SK-N-SH treated with all-trans-retinoic acid at 6 μM for 48 hours (cell line): ENCODE data around the gene ATP8A1.

Source experiments
- ATAC-seq: fragments of 200-7000 bp; cut with Tn5 transposase; 3 replicates; pipeline ENCODE4 v1.9.1; 2020; ENCODE audit warnings: mild to moderate bottlenecking, moderate library complexity
- ARNTL ChIP-seq: fragments of 450-650 bp; formaldehyde crosslinking; IDR thresholded peaks from 2 replicates; pipeline ENCODE4 v1.5.0; 2020; ENCODE audit warnings: low read depth, mild to moderate bottlenecking, moderate library complexity, borderline replicate concordance
- BACH2 ChIP-seq: fragments of 250-450 bp; sonication (Bioruptor Pico); IDR thresholded peaks from 2 replicates; pipeline ENCODE4 v1.9.0; 2021; ENCODE audit warnings: mild to moderate bottlenecking, borderline replicate concordance
- CSDC2 ChIP-seq: fragments of 250-450 bp; sonication (Bioruptor Pico); IDR thresholded peaks from 2 replicates; pipeline ENCODE4 v1.5.0; 2020; ENCODE audit warnings: mild to moderate bottlenecking, moderate library complexity
- ESRRG ChIP-seq: fragments of 250-450 bp; sonication (Bioruptor Pico); IDR thresholded peaks from 2 replicates; pipeline ENCODE4 v1.6.1; 2021; ENCODE audit warnings: mild to moderate bottlenecking
- GLIS3 ChIP-seq: fragments of 250-450 bp; sonication (Bioruptor Pico); IDR thresholded peaks from 2 replicates; pipeline ENCODE4 v1.5.0; 2020; ENCODE audit warnings: mild to moderate bottlenecking, moderate library complexity
- ISL1 ChIP-seq: fragments of 250-450 bp; sonication (Bioruptor Pico); IDR thresholded peaks from 2 replicates; pipeline ENCODE4 v2.1.2; 2022; ENCODE audit warnings: mild to moderate bottlenecking, moderate library complexity
- OSR1 ChIP-seq: fragments of 250-450 bp; sonication (Bioruptor Pico); IDR thresholded peaks from 2 replicates; pipeline ENCODE4 v1.8.0; 2022; ENCODE audit warnings: moderate library complexity, mild to moderate bottlenecking, inconsistent platforms
- PPARA ChIP-seq: fragments of 250-450 bp; sonication (Bioruptor Pico); IDR thresholded peaks from 2 replicates; pipeline ENCODE4 v1.5.0; 2020; ENCODE audit warnings: mild to moderate bottlenecking, borderline replicate concordance
- RARB ChIP-seq: fragments of 250-450 bp; sonication (Bioruptor Pico); IDR thresholded peaks from 2 replicates; pipeline ENCODE4 v1.8.0; 2021; ENCODE audit warnings: mild to moderate bottlenecking, moderate library complexity
- SNAI2 ChIP-seq: fragments of 250-450 bp; sonication (Bioruptor Pico); IDR thresholded peaks from 2 replicates; pipeline ENCODE4 v1.5.0; 2020; ENCODE audit warnings: mild to moderate bottlenecking, moderate library complexity
- TCF4 ChIP-seq: fragments of 250-450 bp; sonication (Bioruptor Pico); IDR thresholded peaks from 2 replicates; pipeline ENCODE4 v1.8.0; 2021; ENCODE audit warnings: mild to moderate bottlenecking, moderate library complexity, borderline replicate concordance
- TOX ChIP-seq: fragments of 250-450 bp; sonication (Bioruptor Pico); IDR thresholded peaks from 2 replicates; pipeline ENCODE4 v1.8.0; 2021; ENCODE audit warnings: mild to moderate bottlenecking, moderate library complexity, borderline replicate concordance
- ZC3H10 ChIP-seq: fragments of 250-450 bp; sonication (Bioruptor Pico); IDR thresholded peaks from 2 replicates; pipeline ENCODE4 v1.5.1; 2021; ENCODE audit warnings: mild to moderate bottlenecking, moderate library complexity
- ZFP3 ChIP-seq: fragments of 250-450 bp; sonication (Bioruptor Pico); IDR thresholded peaks from 2 replicates; pipeline ENCODE4 v1.5.0; 2020; ENCODE audit warnings: mild to moderate bottlenecking, moderate library complexity
- ZFP30 ChIP-seq: fragments of 450-650 bp; formaldehyde crosslinking; IDR thresholded peaks from 2 replicates; pipeline ENCODE4 v1.5.0; 2022; ENCODE audit warnings: mild to moderate bottlenecking, moderate library complexity
- ZNF70 ChIP-seq: fragments of 450-650 bp; formaldehyde crosslinking; IDR thresholded peaks from 2 replicates; pipeline ENCODE4 v1.5.0; 2020; ENCODE audit warnings: mild to moderate bottlenecking, moderate library complexity
- ZNF8 ChIP-seq: fragments of 450-650 bp; formaldehyde crosslinking; IDR thresholded peaks from 2 replicates; pipeline ENCODE4 v1.5.0; 2020; ENCODE audit warnings: mild to moderate bottlenecking, moderate library complexity
- TF ChIP-seq, protein P1 (sequence below): fragments of 250-450 bp; sonication (Bioruptor Pico); IDR thresholded peaks from 2 replicates; pipeline ENCODE4 v1.5.0; 2020; ENCODE audit warnings: mild to moderate bottlenecking, moderate library complexity
- TF ChIP-seq, protein P2 (sequence below): fragments of 250-450 bp; sonication (Bioruptor Pico); IDR thresholded peaks from 2 replicates; pipeline ENCODE4 v1.5.1; 2020; ENCODE audit warnings: low read depth, mild to moderate bottlenecking, moderate library complexity
- TF ChIP-seq, protein P3 (sequence below): fragments of 250-450 bp; sonication (Bioruptor Pico); IDR thresholded peaks from 2 replicates; pipeline ENCODE4 v1.5.1; 2021; ENCODE audit warnings: mild to moderate bottlenecking, moderate library complexity
- TF ChIP-seq, protein P4 (sequence below): fragments of 250-450 bp; sonication (Bioruptor Pico); IDR thresholded peaks from 2 replicates; pipeline ENCODE4 v1.8.0; 2021; ENCODE audit warnings: low read depth, mild to moderate bottlenecking, moderate library complexity, borderline replicate concordance

ATP8A1 gene

DNA sequence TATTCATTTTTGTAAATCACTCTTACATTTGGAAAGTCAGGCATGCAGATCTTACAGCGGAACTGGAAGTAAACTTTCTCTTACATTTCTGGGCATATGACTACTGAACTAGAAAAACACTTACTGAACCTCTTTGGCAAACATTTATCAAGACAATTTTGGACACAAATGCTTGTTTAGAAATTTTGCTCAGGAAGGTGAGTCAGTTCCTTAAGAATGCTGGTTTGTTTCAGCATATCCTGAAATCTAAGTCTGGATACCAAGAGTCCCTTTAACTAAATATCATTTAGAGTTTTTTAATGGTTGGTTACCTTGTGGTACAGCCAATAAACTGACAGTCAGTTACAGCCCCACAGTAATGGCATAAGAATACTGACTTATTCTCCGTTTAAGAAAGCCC is 244.7 kb downstream of the ATP8A1 start:
- TF ChIP-seq RARB (CRISPR knock-in tag) (no peak), ISL1 (CRISPR knock-in tag) (peak; percentile 64), PPARA (CRISPR knock-in tag) (no peak), ZNF8 (CRISPR knock-in tag) (peak; percentile 17; the same call in 1 of the 2 replicates)
- TF ChIP-seq, all 23 proteins: peak for 2
- peak; percentile 86 for ATAC-seq

DNA sequence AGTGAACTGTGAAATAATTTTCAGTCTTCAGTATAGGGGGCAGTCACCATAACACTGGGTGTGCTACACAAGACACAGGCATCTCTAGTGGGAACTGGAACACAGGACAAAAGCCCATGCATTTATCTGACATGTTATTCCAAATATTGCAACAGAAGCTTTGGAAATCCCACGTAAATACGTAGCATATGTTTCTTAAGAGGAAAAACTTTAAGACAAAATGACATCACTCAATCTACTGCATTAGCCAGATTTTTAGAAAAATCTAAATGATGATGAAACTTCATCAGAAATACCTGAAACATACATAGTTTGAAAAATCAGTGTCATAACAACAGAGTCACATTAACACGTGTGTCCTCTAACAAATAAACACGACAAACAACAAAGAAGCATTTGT is 245.1 kb downstream of the ATP8A1 start:
- TF ChIP-seq, protein P1, sequence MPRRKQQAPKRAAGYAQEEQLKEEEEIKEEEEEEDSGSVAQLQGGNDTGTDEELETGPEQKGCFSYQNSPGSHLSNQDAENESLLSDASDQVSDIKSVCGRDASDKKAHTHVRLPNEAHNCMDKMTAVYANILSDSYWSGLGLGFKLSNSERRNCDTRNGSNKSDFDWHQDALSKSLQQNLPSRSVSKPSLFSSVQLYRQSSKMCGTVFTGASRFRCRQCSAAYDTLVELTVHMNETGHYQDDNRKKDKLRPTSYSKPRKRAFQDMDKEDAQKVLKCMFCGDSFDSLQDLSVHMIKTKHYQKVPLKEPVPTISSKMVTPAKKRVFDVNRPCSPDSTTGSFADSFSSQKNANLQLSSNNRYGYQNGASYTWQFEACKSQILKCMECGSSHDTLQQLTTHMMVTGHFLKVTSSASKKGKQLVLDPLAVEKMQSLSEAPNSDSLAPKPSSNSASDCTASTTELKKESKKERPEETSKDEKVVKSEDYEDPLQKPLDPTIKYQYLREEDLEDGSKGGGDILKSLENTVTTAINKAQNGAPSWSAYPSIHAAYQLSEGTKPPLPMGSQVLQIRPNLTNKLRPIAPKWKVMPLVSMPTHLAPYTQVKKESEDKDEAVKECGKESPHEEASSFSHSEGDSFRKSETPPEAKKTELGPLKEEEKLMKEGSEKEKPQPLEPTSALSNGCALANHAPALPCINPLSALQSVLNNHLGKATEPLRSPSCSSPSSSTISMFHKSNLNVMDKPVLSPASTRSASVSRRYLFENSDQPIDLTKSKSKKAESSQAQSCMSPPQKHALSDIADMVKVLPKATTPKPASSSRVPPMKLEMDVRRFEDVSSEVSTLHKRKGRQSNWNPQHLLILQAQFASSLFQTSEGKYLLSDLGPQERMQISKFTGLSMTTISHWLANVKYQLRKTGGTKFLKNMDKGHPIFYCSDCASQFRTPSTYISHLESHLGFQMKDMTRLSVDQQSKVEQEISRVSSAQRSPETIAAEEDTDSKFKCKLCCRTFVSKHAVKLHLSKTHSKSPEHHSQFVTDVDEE (CRISPR knock-in tag): no peak
- TF ChIP-seq, protein P2, sequence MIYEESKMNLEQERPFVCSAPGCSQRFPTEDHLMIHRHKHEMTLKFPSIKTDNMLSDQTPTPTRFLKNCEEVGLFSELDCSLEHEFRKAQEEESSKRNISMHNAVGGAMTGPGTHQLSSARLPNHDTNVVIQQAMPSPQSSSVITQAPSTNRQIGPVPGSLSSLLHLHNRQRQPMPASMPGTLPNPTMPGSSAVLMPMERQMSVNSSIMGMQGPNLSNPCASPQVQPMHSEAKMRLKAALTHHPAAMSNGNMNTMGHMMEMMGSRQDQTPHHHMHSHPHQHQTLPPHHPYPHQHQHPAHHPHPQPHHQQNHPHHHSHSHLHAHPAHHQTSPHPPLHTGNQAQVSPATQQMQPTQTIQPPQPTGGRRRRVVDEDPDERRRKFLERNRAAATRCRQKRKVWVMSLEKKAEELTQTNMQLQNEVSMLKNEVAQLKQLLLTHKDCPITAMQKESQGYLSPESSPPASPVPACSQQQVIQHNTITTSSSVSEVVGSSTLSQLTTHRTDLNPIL: no peak
- TF ChIP-seq ZNF8 (CRISPR knock-in tag): no peak
- no peak for TF ChIP-seq CSDC2 (CRISPR knock-in tag)
- TF ChIP-seq ZC3H10 (CRISPR knock-in tag): no peak
- no peak for TF ChIP-seq SNAI2 (CRISPR knock-in tag)
- TF ChIP-seq, protein P3, sequence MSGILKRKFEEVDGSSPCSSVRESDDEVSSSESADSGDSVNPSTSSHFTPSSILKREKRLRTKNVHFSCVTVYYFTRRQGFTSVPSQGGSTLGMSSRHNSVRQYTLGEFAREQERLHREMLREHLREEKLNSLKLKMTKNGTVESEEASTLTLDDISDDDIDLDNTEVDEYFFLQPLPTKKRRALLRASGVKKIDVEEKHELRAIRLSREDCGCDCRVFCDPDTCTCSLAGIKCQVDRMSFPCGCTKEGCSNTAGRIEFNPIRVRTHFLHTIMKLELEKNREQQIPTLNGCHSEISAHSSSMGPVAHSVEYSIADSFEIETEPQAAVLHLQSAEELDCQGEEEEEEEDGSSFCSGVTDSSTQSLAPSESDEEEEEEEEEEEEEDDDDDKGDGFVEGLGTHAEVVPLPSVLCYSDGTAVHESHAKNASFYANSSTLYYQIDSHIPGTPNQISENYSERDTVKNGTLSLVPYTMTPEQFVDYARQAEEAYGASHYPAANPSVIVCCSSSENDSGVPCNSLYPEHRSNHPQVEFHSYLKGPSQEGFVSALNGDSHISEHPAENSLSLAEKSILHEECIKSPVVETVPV (CRISPR knock-in tag): no peak
- TF ChIP-seq ESRRG (CRISPR knock-in tag): no peak
- no peak for TF ChIP-seq ARNTL (CRISPR knock-in tag)
- TF ChIP-seq PPARA (CRISPR knock-in tag): no peak
- no peak for TF ChIP-seq ZNF70
- no peak for TF ChIP-seq ZFP3 (CRISPR knock-in tag)
- no peak for TF ChIP-seq GLIS3 (CRISPR knock-in tag)
- no peak for TF ChIP-seq ZFP30 (CRISPR knock-in tag)
- no peak for TF ChIP-seq TOX
- TF ChIP-seq OSR1 (CRISPR knock-in tag): no peak
- TF ChIP-seq, protein P4, sequence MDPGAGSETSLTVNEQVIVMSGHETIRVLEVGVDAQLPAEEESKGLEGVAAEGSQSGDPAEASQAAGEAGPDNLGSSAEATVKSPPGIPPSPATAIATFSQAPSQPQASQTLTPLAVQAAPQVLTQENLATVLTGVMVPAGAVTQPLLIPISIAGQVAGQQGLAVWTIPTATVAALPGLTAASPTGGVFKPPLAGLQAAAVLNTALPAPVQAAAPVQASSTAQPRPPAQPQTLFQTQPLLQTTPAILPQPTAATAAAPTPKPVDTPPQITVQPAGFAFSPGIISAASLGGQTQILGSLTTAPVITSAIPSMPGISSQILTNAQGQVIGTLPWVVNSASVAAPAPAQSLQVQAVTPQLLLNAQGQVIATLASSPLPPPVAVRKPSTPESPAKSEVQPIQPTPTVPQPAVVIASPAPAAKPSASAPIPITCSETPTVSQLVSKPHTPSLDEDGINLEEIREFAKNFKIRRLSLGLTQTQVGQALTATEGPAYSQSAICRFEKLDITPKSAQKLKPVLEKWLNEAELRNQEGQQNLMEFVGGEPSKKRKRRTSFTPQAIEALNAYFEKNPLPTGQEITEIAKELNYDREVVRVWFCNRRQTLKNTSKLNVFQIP (CRISPR knock-in tag): no peak
- no peak for TF ChIP-seq TCF4
- ATAC-seq: no peak

DNA sequence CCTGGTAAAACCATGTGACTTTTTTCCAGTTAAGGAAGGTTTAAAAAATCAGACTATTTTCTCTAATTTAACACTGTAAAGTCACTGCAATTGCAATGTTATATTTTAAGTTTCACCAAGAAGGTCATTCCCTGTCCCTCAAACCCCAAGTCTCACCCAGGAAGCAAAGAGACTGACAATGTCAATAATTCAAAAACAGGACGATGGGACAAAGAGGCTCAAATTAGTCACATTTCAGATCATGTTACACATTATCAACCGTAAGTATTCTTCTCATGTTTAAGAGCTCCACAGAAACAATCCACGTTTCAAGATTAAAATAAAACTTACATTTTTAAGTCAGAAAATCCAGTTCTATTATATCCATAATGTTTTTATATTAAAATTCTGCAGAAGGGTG is 246.5 kb downstream of the ATP8A1 start:
- ATAC-seq: peak; percentile 23; the same call in 2 of the 3 replicates
- TF ChIP-seq RARB (CRISPR knock-in tag) (no peak), ZNF70 (no peak), TCF4 (no peak), BACH2 (CRISPR knock-in tag) (no peak), ESRRG (CRISPR knock-in tag) (no peak), ZC3H10 (CRISPR knock-in tag) (no peak), ZFP3 (CRISPR knock-in tag) (no peak), OSR1 (CRISPR knock-in tag) (no peak), ZFP30 (CRISPR knock-in tag) (no peak), GLIS3 (CRISPR knock-in tag) (no peak)
- TF ChIP-seq, protein P1 (CRISPR knock-in tag): no peak
